A673 (cell line): ENCODE results near the gene TOMM40L. TPM values are rescaled to one million over a fixed set of nuclear protein-coding genes. Genes with fewer than 3 reads are reported as not detected.

Source experiments
- BruUV-seq: library from RNA; stranded (reverse); fragments of 400-500 nt; replicated peaks from 2 replicates; lab custom pipeline; 2021; lab: Mats Ljungman, UMichigan
- CTCF ChIA-PET: fragments of 300-600 bp; sonication (Branson Sonifier 250); formaldehyde crosslinking; loops from one replicate; lab custom pipeline; 2022; ENCODE audit warnings: antibody characterized with exemption; lab: Charles Lee
- POLR2A ChIA-PET: fragments of 300-600 bp; sonication (Branson Sonifier 250); formaldehyde crosslinking; loops from one replicate; lab custom pipeline; 2022; ENCODE audit warnings: antibody characterized with exemption; ENCODE audit not compliant: low non-redundant PET; lab: Charles Lee
- DNase-seq: peaks from one replicate; pipeline ENCODE4 v3.0.0-alpha.2; 2015; ENCODE audit warnings: low spot score
- H3K27ac ChIP-seq: fragments of 200-600 bp; sonication (generic); 2 replicates; pipeline ENCODE4 v1.5.1; 2016; ENCODE audit warnings: mixed run types, low read depth, mild to moderate bottlenecking, mixed read lengths, antibody characterized with exemption, low read length; ENCODE audit not compliant: poor library complexity, severe bottlenecking
- H3K27me3 ChIP-seq: fragments of 200-600 bp; sonication (generic); replicated peaks from 2 replicates; pipeline ENCODE4 v1.6.1; 2017; ENCODE audit warnings: mixed run types, low read depth, mild to moderate bottlenecking, mixed read lengths, antibody characterized with exemption, low read length; ENCODE audit not compliant: insufficient read depth, poor library complexity
- H3K36me3 ChIP-seq: fragments of 200-600 bp; sonication (generic); 2 replicates; pipeline ENCODE4 v1.6.1; 2016; ENCODE audit warnings: mixed run types, mild to moderate bottlenecking, mixed read lengths, antibody characterized with exemption, low read length; ENCODE audit not compliant: insufficient read depth, poor library complexity, severe bottlenecking
- H3K4me1 ChIP-seq: fragments of 200-600 bp; sonication (generic); 2 replicates; pipeline ENCODE4 v1.6.1; 2017; ENCODE audit warnings: mixed run types, mild to moderate bottlenecking, mixed read lengths, antibody characterized with exemption, low read length; ENCODE audit not compliant: insufficient read depth, poor library complexity, severe bottlenecking
- H3K4me3 ChIP-seq: fragments of 200-600 bp; sonication (generic); 2 replicates; pipeline ENCODE4 v1.5.1; 2016; ENCODE audit warnings: low read depth, mixed run types, mild to moderate bottlenecking, mixed read lengths, low read length; ENCODE audit not compliant: poor library complexity, severe bottlenecking
- H3K9me3 ChIP-seq: fragments of 200-600 bp; sonication (generic); 2 replicates; pipeline ENCODE4 v1.6.1; 2016; ENCODE audit warnings: mixed run types, low read depth, mild to moderate bottlenecking, mixed read lengths, antibody characterized with exemption, low read length; ENCODE audit not compliant: poor library complexity, severe bottlenecking
- EZH2 ChIP-seq: fragments of 200-600 bp; sonication (generic); IDR thresholded peaks from 2 replicates; pipeline ENCODE4 v1.6.1; 2017; ENCODE audit warnings: borderline replicate concordance, low read depth, mild to moderate bottlenecking, mixed read lengths, antibody characterized with exemption, low read length; ENCODE audit not compliant: poor library complexity, severe bottlenecking
- intact Hi-C: fragments of 100-400 bp; cut with micrococcal nuclease; formaldehyde crosslinking; loops from one replicate; pipeline ENCODE4 v1.10.0; 2022; ENCODE audit not compliant: unreplicated experiment
- total RNA-seq: library from RNA; stranded (reverse); gene quantifications from 2 replicates; pipeline ENCODE4 v1.2.3, GENCODE V29; 2021
- TF ChIP-seq, protein P1 (sequence below): fragments of 300-800, 200-600 bp; sonication (generic); conservative IDR thresholded peaks from 2 replicates; pipeline ENCODE4 v1.5.1; 2017; ENCODE audit warnings: low read depth, mild to moderate bottlenecking, antibody characterized with exemption, low read length, moderate library complexity, mixed read lengths

The TOMM40L gene
- total RNA-seq, 1 experiment from 2014 or later: 14.0 TPM

DNA sequence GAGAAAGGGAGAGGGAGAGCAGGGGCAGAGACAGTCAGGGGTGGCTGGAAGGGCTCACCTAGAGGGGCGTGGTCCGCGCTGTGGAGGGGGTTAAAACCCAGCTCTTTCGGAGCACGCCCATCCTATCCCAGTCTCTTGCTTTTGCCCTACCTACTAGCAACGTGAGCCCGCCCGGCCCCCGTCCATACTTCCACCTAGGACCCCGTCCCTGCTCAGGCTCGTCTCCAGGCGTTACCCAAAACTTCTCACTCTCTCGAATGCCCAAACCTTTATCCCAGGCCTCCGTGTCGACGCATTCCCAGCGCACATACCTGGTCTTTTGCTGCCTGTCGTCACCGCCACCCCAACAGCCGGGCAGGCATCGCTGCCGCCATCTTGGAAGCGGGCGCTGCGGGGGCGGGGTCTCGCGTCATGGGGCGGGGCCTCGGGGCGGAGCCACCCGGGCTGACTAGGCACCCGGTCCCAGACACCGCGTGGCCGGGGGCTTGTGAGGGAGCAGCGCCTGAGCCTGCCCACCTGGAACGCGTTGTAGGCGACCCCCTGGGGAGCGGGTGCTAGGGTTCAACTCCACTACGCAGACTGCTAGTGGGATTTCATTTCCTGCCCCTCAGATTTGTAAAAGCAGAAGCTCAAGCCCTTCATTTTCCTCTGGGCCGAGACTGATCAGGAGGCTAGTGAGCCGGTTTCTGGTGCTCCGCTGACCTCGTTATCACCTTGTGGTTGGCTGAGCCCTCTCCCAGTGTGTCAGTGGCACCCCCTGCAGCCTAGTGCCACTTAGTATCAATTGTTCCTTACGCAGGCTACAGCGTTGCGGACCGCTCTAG lies 48.5 kb upstream of the TOMM40L start, which contains the start of gene B4GALT3:
Gene B4GALT3, minus strand, starts transcription at position 396 of the 824 bp plus-strand sequence. CDS start 1,447 bp downstream, outside the sequence.
- Histone ChIP-seq H3K9me3 (no peaks in the 10 kb centered on the region), H3K27ac (peak within 1 kb of the TSS; percentile 87), H3K27me3 (no peaks in the 10 kb centered on the region), H3K36me3 (peaks cover 28% of the 10 kb centered on the region), H3K4me1 (peaks cover 15% of the 10 kb centered on the region), H3K4me3 (peak within 1 kb of the TSS; percentile 78)
- CTCF ChIA-PET: no interaction called here
- POLR2A ChIA-PET: interaction anchor here (1.5 kb wide), 1 partner anchor 25 kb away, joined by 5 read pairs; the partner anchor contains the start of gene NDUFS2
- no peak for TF ChIP-seq EZH2
- TF ChIP-seq, protein P1, sequence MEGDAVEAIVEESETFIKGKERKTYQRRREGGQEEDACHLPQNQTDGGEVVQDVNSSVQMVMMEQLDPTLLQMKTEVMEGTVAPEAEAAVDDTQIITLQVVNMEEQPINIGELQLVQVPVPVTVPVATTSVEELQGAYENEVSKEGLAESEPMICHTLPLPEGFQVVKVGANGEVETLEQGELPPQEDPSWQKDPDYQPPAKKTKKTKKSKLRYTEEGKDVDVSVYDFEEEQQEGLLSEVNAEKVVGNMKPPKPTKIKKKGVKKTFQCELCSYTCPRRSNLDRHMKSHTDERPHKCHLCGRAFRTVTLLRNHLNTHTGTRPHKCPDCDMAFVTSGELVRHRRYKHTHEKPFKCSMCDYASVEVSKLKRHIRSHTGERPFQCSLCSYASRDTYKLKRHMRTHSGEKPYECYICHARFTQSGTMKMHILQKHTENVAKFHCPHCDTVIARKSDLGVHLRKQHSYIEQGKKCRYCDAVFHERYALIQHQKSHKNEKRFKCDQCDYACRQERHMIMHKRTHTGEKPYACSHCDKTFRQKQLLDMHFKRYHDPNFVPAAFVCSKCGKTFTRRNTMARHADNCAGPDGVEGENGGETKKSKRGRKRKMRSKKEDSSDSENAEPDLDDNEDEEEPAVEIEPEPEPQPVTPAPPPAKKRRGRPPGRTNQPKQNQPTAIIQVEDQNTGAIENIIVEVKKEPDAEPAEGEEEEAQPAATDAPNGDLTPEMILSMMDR: no peak
- intact Hi-C loops: no loop called here
- TSS peak; percentile 93 for BruUV-seq
- peak; percentile 89 for DNase-seq

DNA sequence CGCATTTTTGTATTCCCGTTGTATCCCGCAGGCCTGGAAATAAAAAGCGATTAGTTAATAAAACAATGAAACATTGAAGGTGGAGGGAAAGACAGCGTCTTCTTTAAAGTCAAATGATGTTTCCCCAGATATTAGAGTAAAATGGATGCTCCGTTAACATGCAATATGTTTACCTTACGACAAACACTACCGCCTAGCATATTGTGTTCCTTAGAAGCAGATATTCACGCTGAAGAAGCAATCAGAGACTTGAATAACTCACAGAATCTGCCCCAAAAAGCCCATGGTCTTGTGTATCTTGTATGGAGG lies 48.0 kb upstream of the TOMM40L start:
- intact Hi-C loops: no loop called here
- peak overlapping the region; percentile 87 for H3K27ac ChIP-seq

DNA sequence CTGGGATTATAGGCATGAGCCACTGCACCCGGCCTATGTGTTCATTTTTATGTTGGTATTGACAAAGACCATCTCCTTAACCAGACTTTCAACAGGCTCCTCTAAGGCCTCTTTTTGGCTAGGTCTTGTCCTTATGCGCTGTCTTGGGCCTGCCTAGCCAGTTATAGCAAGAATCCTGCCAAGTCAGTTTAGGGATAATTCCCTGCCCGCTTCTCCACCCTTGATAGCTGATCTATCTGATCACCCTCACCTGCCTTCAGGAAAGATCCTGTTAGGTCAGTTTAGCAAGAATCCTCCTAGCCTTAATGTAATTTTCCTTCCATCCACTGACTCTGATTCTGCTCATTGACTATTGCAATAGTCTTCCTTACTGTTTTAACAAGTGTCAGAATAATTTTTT lies 46.2 kb upstream of the TOMM40L start:
- TF ChIP-seq, protein P1: no peak
- TF ChIP-seq EZH2: no peak
- Histone ChIP-seq H3K4me3 (no peak overlapping the region), H3K4me1 (peaks cover 15% of the 10 kb centered on the region), H3K27me3 (no peaks in the 10 kb centered on the region), H3K36me3 (peaks cover 6% of the 10 kb centered on the region), H3K27ac (no peak overlapping the region), H3K9me3 (no peaks in the 10 kb centered on the region)
- POLR2A ChIA-PET: no interaction called here
- CTCF ChIA-PET: no interaction called here
- BruUV-seq: no TSS peak
- intact Hi-C loops: loop anchor here (5.0 kb wide), 1 partner anchor 203 kb away; no protein-coding TSS in a partner anchor
- DNase-seq: no peak

More for the DNA sequence above, 48.0 kb upstream of the TOMM40L start:
- BruUV-seq: no TSS peak
- TF ChIP-seq, protein P1: no peak
- no peak for TF ChIP-seq EZH2
- Histone ChIP-seq H3K4me1 (peaks cover 15% of the 10 kb centered on the region), H3K27me3 (no peaks in the 10 kb centered on the region), H3K4me3 (peak overlapping the region; percentile 78), H3K36me3 (peaks cover 22% of the 10 kb centered on the region), H3K9me3 (no peaks in the 10 kb centered on the region)
- POLR2A ChIA-PET: interaction anchor here (1.5 kb wide), 1 partner anchor 24 kb away, joined by 5 read pairs; the partner anchor contains the start of gene NDUFS2
- CTCF ChIA-PET: no interaction called here
- no peak for DNase-seq
